Mesenchymal stem cell (in vitro differentiated cells and primary cell): Measurements from ENCODE around the gene KCNE4.
A peak's percentile ranks its signal among the peaks of the same experiment; 100 is the strongest.

Experiments used
- DNase-seq: peaks from one replicate; pipeline ENCODE4 v3.0.0-alpha.2; 2013
- H2AFZ ChIP-seq: one replicate; pipeline ENCODE4 v1.6.1; 2013; ENCODE audit warnings: low read depth, mild to moderate bottlenecking, control low read depth, inconsistent platforms, low read length, moderate library complexity
- H2AK5ac ChIP-seq: 2 replicates; pipeline ENCODE4 v1.6.1; 2013; ENCODE audit warnings: low read length, moderate library complexity, mild to moderate bottlenecking, inconsistent platforms; ENCODE audit not compliant: severe bottlenecking
- H2BK120ac ChIP-seq: one replicate; pipeline ENCODE4 v1.6.1; 2013; ENCODE audit warnings: low read depth, mild to moderate bottlenecking, inconsistent platforms, low read length, moderate library complexity
- H2BK12ac ChIP-seq, 2 experiments: one replicate each; pipeline ENCODE4 v1.6.1; 2013; ENCODE audit warnings: inconsistent platforms in 2 of 2, low read length in 2 of 2, mild to moderate bottlenecking in 2 of 2, moderate library complexity in 2 of 2, control low read depth in 1 of 2
- H2BK15ac ChIP-seq: one replicate; pipeline ENCODE4 v1.6.1; 2013; ENCODE audit warnings: mild to moderate bottlenecking, low read depth, inconsistent platforms; ENCODE audit not compliant: poor library complexity, severe bottlenecking
- H2BK5ac ChIP-seq: 2 replicates; pipeline ENCODE4 v1.6.1; 2013; ENCODE audit warnings: low read depth, mild to moderate bottlenecking, low read length, control low read depth, inconsistent platforms; ENCODE audit not compliant: poor library complexity, severe bottlenecking
- H3K14ac ChIP-seq, 2 experiments: one replicate each; pipeline ENCODE4 v1.6.1; 2013; ENCODE audit warnings: inconsistent platforms in 2 of 2, low read length in 2 of 2, control low read depth in 1 of 2, mild to moderate bottlenecking in 1 of 2, moderate library complexity in 1 of 2
- H3K18ac ChIP-seq, 2 experiments: one replicate each; pipeline ENCODE4 v1.6.1; 2013; ENCODE audit warnings: inconsistent platforms in 2 of 2, low read length in 2 of 2, control low read depth in 1 of 2, low read depth in 1 of 2, mild to moderate bottlenecking in 1 of 2
- H3K23ac ChIP-seq, 2 experiments: one replicate each; pipeline ENCODE4 v1.6.1; 2013; ENCODE audit warnings: inconsistent platforms in 2 of 2, low read length in 2 of 2, mild to moderate bottlenecking in 2 of 2, moderate library complexity in 2 of 2, control low read depth in 1 of 2
- H3K27ac ChIP-seq: 2 replicates; pipeline ENCODE4 v1.5.1; 2013; ENCODE audit warnings: mild to moderate bottlenecking, moderate library complexity, low read length, control low read depth, inconsistent platforms; ENCODE audit not compliant: poor library complexity, severe bottlenecking
- H3K27me3 ChIP-seq, 2 experiments: 2 replicates each; pipeline versions ENCODE4 v1.6.1 to v1.7.0; 2013; ENCODE audit warnings: low read length in 2 of 2, mild to moderate bottlenecking in 2 of 2, moderate library complexity in 2 of 2, control low read depth in 1 of 2, inconsistent platforms in 1 of 2; ENCODE audit not compliant: control insufficient read depth in 1 of 2, insufficient read depth in 1 of 2
- H3K36me3 ChIP-seq, 2 experiments: 2 replicates each; pipeline versions ENCODE4 v1.6.1 to v1.7.0; 2013; ENCODE audit warnings: low read length in 2 of 2, control low read depth in 1 of 2, inconsistent platforms in 1 of 2, low read depth in 1 of 2, mild to moderate bottlenecking in 1 of 2; ENCODE audit not compliant: insufficient read depth in 2 of 2, control insufficient read depth in 1 of 2
- H3K4ac ChIP-seq, 2 experiments: one replicate each; pipeline ENCODE4 v1.6.1; 2013; ENCODE audit warnings: inconsistent platforms in 2 of 2, low read length in 2 of 2, mild to moderate bottlenecking in 2 of 2, moderate library complexity in 2 of 2, control low read depth in 1 of 2, low read depth in 1 of 2
- H3K4me1 ChIP-seq: 2 replicates; pipeline ENCODE4 v1.6.1; 2013; ENCODE audit warnings: low read depth, low read length, control low read depth; ENCODE audit not compliant: control insufficient read depth, insufficient read depth
- H3K4me2 ChIP-seq: 2 replicates; pipeline ENCODE4 v1.6.1; 2013; ENCODE audit warnings: low read length, mild to moderate bottlenecking, inconsistent platforms; ENCODE audit not compliant: poor library complexity, severe bottlenecking
- H3K4me3 ChIP-seq, 2 experiments: 2 replicates each; pipeline versions ENCODE4 v1.5.1 to v1.7.0; 2013; ENCODE audit warnings: low read length in 2 of 2, mild to moderate bottlenecking in 2 of 2, control low read depth in 1 of 2, low read depth in 1 of 2; ENCODE audit not compliant: insufficient read depth in 1 of 2
- H3K79me1 ChIP-seq: replicated peaks from 2 replicates; pipeline ENCODE4 v1.6.1; 2013; ENCODE audit warnings: mild to moderate bottlenecking, control low read depth, low read length, inconsistent platforms; ENCODE audit not compliant: poor library complexity, severe bottlenecking
- H3K9ac ChIP-seq: 2 replicates; pipeline ENCODE4 v1.7.0; 2013; ENCODE audit warnings: mild to moderate bottlenecking, low read length, moderate library complexity
- H3K9me3 ChIP-seq: 2 replicates; pipeline ENCODE4 v1.7.0; 2013; ENCODE audit warnings: mild to moderate bottlenecking, low read length; ENCODE audit not compliant: control insufficient read depth
- H4K8ac ChIP-seq: one replicate; pipeline ENCODE4 v1.6.1; 2013; ENCODE audit warnings: inconsistent platforms, mild to moderate bottlenecking, low read length, moderate library complexity
- H4K91ac ChIP-seq: one replicate; pipeline ENCODE4 v1.6.1; 2013; ENCODE audit warnings: mild to moderate bottlenecking, low read length, inconsistent platforms
- WGBS: methylation state at CpG from one replicate; pipeline ENCODE4 v1.1.7; 2013; ENCODE audit warnings: mixed read lengths; 5-methylcytosine and 5-hydroxymethylcytosine counted together

Gene KCNE4

DNA sequence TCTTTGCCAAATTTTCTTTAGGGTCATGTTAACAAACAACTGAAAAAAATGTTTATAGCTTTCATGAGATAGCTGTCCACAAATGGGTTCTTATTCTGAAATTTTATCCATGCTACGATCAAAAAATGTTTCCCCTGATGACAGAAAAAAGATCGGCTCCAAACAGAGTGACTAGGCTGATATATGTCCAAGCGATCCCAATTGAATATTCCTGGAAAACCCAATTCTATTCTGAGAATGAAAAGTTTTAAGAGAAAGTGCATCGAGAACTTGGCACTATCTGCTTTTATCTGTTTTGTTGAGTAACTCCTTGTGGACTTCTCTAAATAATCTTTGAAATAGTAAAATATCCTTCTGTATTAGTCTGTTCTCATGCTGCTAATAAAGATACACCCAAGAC, 19.1 kb downstream of the KCNE4 start:
- H2BK15ac ChIP-seq, result no peak overlapping the region
- H3K36me3 ChIP-seq, result no peaks in the 10 kb centered on the region
- no peaks in the 10 kb centered on the region for H3K9me3 ChIP-seq
- peaks cover 1% of the 10 kb centered on the region for H3K4me1 ChIP-seq
- H3K79me1 ChIP-seq, result no peaks in the 10 kb centered on the region
- 99% methylated on average over 3 of the region's 4 CpGs for WGBS
- H3K9ac ChIP-seq, result no peak overlapping the region
- no peak overlapping the region for H3K23ac ChIP-seq
- no peak overlapping the region for H3K4ac ChIP-seq
- no peak for DNase-seq
- no peak overlapping the region for H4K8ac ChIP-seq
- H2BK12ac ChIP-seq, result no peak overlapping the region
- H3K14ac ChIP-seq, result no peak overlapping the region
- H2AK5ac ChIP-seq, result no peak overlapping the region
- H2BK120ac ChIP-seq, result no peak overlapping the region
- H3K4me2 ChIP-seq, result no peak overlapping the region
- H3K27me3 ChIP-seq, result no peaks in the 10 kb centered on the region
- no peak overlapping the region for H2BK5ac ChIP-seq
- no peak overlapping the region for H3K18ac ChIP-seq
- no peak overlapping the region for H3K4me3 ChIP-seq
- H3K27ac ChIP-seq, result no peak overlapping the region
- no peak overlapping the region for H4K91ac ChIP-seq
- H2AFZ ChIP-seq, result no peak overlapping the region

DNA sequence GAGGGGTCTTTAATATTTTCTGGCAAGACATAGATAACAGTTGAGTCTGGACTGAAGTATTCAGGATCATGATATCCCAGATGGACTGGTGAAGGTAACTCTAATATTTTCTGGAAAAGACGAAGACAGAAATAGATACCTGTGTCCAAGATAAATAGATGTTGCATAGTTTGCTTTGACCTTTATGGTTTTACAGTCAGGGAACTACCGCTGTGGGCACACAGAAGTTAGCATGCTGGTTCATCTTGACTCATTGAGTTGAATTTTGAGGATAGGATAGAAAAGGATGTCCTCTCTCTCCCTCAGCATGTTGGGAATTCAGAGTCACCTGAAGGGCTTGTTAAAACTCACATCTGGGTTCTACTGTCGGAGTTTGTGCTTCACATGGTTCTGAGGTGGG, 20.8 kb downstream of the KCNE4 start:
- H2AK5ac ChIP-seq, result no peak overlapping the region
- H3K4me1 ChIP-seq, result peaks cover 1% of the 10 kb centered on the region
- no peak overlapping the region for H3K23ac ChIP-seq
- H3K36me3 ChIP-seq, result no peaks in the 10 kb centered on the region
- no peak overlapping the region for H3K14ac ChIP-seq
- no peak overlapping the region for H2AFZ ChIP-seq
- 95% methylated on average over 3 of the region's 3 CpGs for WGBS
- no peak overlapping the region for H3K18ac ChIP-seq
- H4K8ac ChIP-seq, result no peak overlapping the region
- no peak overlapping the region for H3K27ac ChIP-seq
- H2BK15ac ChIP-seq, result no peak overlapping the region
- no peak overlapping the region for H2BK5ac ChIP-seq
- no peak for DNase-seq
- H3K27me3 ChIP-seq, result peaks cover 0 to 3% of the 10 kb centered on the region in 2 experiments
- no peak overlapping the region for H3K4me3 ChIP-seq
- H3K9me3 ChIP-seq, result no peaks in the 10 kb centered on the region
- no peak overlapping the region for H2BK12ac ChIP-seq
- no peak overlapping the region for H3K9ac ChIP-seq
- no peaks in the 10 kb centered on the region for H3K79me1 ChIP-seq
- no peak overlapping the region for H2BK120ac ChIP-seq
- no peak overlapping the region for H3K4me2 ChIP-seq
- no peak overlapping the region for H4K91ac ChIP-seq
- H3K4ac ChIP-seq, result no peak overlapping the region

DNA sequence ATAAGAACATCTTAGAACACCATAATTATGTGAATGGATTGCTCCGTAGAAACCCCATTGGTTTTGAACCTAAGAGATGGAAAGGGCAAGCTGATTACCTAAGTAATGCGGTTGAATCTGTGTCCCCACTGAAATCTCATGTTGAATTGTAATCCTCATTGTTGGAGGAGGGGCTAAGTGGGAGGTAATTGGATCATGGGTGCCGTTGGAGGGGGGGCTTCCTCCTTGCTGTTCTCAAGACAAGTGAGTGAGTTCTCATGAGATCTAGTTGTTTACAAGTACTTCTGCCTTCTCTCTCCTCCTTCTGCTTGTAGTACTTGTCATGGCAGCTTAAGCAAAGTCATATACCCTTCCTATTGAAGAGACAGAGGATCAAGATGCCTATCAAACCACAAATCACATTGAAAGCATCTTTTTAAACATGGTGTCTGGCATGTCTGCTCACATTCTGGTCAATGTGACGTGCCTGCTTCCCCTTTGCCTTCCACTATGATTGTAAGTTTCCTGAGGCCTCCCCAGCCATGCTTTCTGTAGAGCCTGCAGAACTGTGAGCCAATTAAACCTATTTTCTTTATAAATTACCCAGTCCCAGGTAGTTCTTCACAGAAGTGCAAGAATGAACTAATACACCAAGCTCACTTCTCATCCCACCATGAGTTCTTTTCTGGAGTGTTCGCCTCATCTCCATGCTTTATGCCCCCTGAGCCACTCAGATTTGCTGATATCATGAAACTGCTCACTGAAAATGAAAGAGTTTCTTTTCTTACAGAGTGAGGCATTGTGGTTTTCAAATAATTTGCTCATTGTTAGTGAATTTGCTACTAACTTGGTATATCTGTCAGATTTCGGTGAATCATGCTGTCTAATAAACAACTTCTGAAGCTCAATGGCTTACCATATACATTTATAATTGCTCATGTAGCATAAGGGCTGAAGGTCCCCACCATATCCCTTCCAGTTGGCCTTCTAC, 23.6 kb downstream of the KCNE4 start:
- Histone ChIP-seq H2AK5ac (no peak overlapping the region), H3K14ac (no peak overlapping the region), H3K27me3 (peaks cover 0 to 3% of the 10 kb centered on the region in 2 experiments), H3K4me2 (no peak overlapping the region), H3K9me3 (no peaks in the 10 kb centered on the region), H4K8ac (no peak overlapping the region), H2BK15ac (no peak overlapping the region), H2BK12ac (peak overlapping the region in 1 of 2 experiments; percentile 71), H3K4ac (peak overlapping the region in 1 of 2 experiments; percentile 26), H3K23ac (no peak overlapping the region), H2BK120ac (no peak overlapping the region), H2BK5ac (no peak overlapping the region), H3K4me1 (peaks cover 1% of the 10 kb centered on the region), H4K91ac (no peak overlapping the region), H2AFZ (no peak overlapping the region), H3K18ac (peak overlapping the region in 1 of 2 experiments; percentile 80), H3K9ac (no peak overlapping the region), H3K79me1 (no peaks in the 10 kb centered on the region), H3K27ac (peak overlapping the region; percentile 58), H3K36me3 (no peaks in the 10 kb centered on the region), H3K4me3 (no peak overlapping the region)
- WGBS, result 85% methylated on average over 4 of the region's 6 CpGs
- peak; percentile 78 for DNase-seq

DNA sequence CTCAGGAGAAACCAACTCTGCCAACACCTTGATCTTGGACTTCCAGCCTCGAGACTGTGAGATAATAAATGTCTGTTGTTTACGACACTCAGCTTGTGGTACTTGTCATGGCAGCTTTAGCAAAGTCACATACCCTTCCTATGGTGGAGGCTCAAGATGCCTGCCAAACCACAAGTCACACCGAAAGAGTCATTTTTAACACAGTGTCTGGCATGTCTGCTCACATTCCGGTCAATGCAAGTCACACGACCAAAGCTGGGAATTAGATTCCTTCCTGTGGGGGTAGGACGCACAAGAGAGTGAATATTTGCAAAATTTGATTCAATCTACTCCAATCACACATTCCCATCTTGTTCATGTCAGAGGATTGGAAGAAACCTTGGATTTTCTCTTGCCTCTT, 24.6 kb downstream of the KCNE4 start:
- peak; percentile 71 for DNase-seq
- Histone ChIP-seq H3K27me3 (peaks cover 0 to 3% of the 10 kb centered on the region in 2 experiments), H4K91ac (no peak overlapping the region), H3K27ac (peak overlapping the region; percentile 58), H3K4me1 (peaks cover 1% of the 10 kb centered on the region), H3K9ac (no peak overlapping the region), H3K14ac (no peak overlapping the region), H3K79me1 (no peaks in the 10 kb centered on the region), H3K23ac (no peak overlapping the region), H3K18ac (peak overlapping the region in 1 of 2 experiments; percentile 5), H3K4me3 (no peak overlapping the region), H2BK5ac (no peak overlapping the region), H2BK15ac (no peak overlapping the region), H3K36me3 (no peaks in the 10 kb centered on the region), H2BK120ac (no peak overlapping the region), H3K4me2 (no peak overlapping the region), H2AK5ac (no peak overlapping the region), H2AFZ (no peak overlapping the region), H2BK12ac (peak overlapping the region in 1 of 2 experiments; percentile 33), H3K4ac (peak overlapping the region in 1 of 2 experiments; percentile 35), H4K8ac (no peak overlapping the region), H3K9me3 (no peaks in the 10 kb centered on the region)
- 42% methylated on average over 3 of the region's 6 CpGs for WGBS
